Pancreas (tissue), 10 donors: ENCODE data around the gene FIBCD1. TPM values are rescaled to one million over a fixed set of nuclear protein-coding genes. Genes with fewer than 3 reads are reported as not detected.
A peak's percentile ranks its signal among the peaks of the same experiment; 100 is the strongest.

Experiments
- ATAC-seq, 4 donors: fragments of 200-7000 bp; cut with Tn5 transposase; one replicate each; pipeline versions ENCODE4 v1.8.0 to v1.9.1; 2020; ENCODE audit warnings: mild to moderate bottlenecking in 4 of 4, moderate library complexity in 4 of 4
- DNase-seq, 6 donors: peaks; one replicate each; pipeline ENCODE4 v3.0.0-alpha.2; 2020
- FAIRE-seq: peaks from 2 replicates; lab custom pipeline; 2012; peaks lifted over from hg19 to GRCh38; lab: Jason Lieb, UNC
- H3K27ac ChIP-seq, 4 donors: fragments of 200-600 bp; sonication (generic); 1 replicate in 3 of 4; 2 replicates in 1 of 4; pipeline versions ENCODE4 v1.5.0 to v1.8.0; 2020
- H3K27me3 ChIP-seq, 4 donors: fragments of 200-600 bp; one replicate each; pipeline ENCODE4 v1.8.0; 2021
- H3K36me3 ChIP-seq, 3 donors: fragments of 200-600 bp; sonication (generic) in 1 of 3; one replicate each; pipeline versions ENCODE4 v1.5.0 to v1.8.0; 2020 to 2021
- H3K4me1 ChIP-seq, 3 donors: fragments of 200-600 bp; one replicate each; pipeline ENCODE4 v1.8.0; 2021
- H3K4me3 ChIP-seq, 4 donors: fragments of 200-600 bp; sonication (generic) in 2 of 4; one replicate each; pipeline versions ENCODE4 v1.5.0 to v1.8.0; 2020 to 2021
- H3K9me3 ChIP-seq, 4 donors: fragments of 200-600 bp; one replicate each; pipeline ENCODE4 v1.8.0; 2021
- WGBS, 2 donors: extraction: QIAGEN DNeasy Blood & Tissue Kit; methylation state at CpG; one replicate each; pipeline ENCODE4 v1.1.7; 2013; 5-methylcytosine and 5-hydroxymethylcytosine counted together
- intact Hi-C, 3 donors: fragments of 100-400 bp; cut with DNase I; formaldehyde crosslinking; loops; one replicate each; pipeline versions ENCODE4 v1.11.1 to v1.14.2; 2022
- polyA plus RNA-seq, 2 donors: library from polyadenylated mRNA; stranded (reverse); fragments of 200-250 nt; gene quantifications; one replicate each; pipeline ENCODE4 v1.2.3, GENCODE V29; 2013
- total RNA-seq, 6 donors: library from RNA; stranded (reverse); fragmentation: NEBNext Ultra II Directional in 4 of 6; extraction: Animal tissue kit (Norgen Biotek cat#: 25700) in 4 of 6; gene quantifications; one replicate each; pipeline versions ENCODE4 v1.2.1 to v1.2.4, GENCODE V29; 2021 to 2023
- TF ChIP-seq, protein P1 (sequence below), 4 donors: fragments of 200-600 bp; sonication (generic) in 3 of 4; IDR thresholded peaks; one replicate each; pipeline versions ENCODE4 v1.5.0 to v1.8.0; 2021; ENCODE audit warnings: antibody characterized with exemption in 4 of 4
- donor health status: healthy with polysubstance abuse.
- donor health status: DM: no; HTN: no; CAD: no; lungs with moderate emphysema.
- donor health status: DM: no; HTN: no; CAD: no.
- donor health status: control.
- donor health status: control.
- donor health status: Bipolar disorder and iron deficiency.
- donor health status: DM: yes; HTN: yes; CAD: no.
- donor health status: DM: no; HTN: no; CAD: no.
- donor health status: DM: no; HTN: no; CAD: no.
- donor health status: DM: yes; HTN: yes; CAD: no.

FIBCD1 gene
- total and polyA plus RNA-seq, 8 donors: 0.47 TPM; not detected in 7

DNA sequence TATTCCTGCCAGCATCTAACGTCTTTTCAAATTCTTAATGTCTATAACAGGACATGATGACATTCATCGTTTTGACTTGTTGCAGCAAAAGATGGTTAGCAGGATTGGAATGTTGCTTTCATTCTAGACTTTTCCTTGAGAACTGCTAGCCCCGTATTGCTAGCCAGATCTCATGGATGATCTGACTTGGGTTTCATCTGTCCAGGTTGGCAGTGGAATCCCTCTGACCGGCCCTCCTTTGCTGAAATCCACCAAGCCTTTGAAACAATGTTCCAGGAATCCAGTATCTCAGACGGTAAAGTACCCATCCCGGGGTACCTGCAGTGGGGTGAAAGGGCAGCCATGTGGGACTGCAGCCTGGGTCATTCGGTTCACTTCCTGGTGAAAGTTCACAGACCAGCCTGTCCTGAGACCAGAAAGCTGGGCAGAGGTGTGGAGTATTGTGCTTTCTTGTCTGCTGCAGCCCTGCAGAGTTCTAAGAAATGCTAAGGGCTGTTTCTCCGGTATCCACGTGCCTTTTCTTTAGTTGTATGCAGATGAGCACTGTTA lies 59.1 kb downstream of the FIBCD1 start:
- Histone ChIP-seq H3K36me3 (peaks cover 5 to 69% (median 24%) of the 10 kb centered on the region in 3 donors), H3K27me3 (no peaks in the 10 kb centered on the region), H3K4me3 (no peak overlapping the region), H3K9me3 (no peaks in the 10 kb centered on the region), H3K27ac (no peak overlapping the region), H3K4me1 (no peaks in the 10 kb centered on the region)
- FAIRE-seq: no peak
- DNase-seq: peak in 1 of 6 donors; percentile 11
- 93 to 95% methylated on average over 9 of the region's 9 CpGs for whole genome bisulfite sequencing, 2 donors
- intact Hi-C loops: no loop called here
- ATAC-seq: no peak
- TF ChIP-seq, protein P1, sequence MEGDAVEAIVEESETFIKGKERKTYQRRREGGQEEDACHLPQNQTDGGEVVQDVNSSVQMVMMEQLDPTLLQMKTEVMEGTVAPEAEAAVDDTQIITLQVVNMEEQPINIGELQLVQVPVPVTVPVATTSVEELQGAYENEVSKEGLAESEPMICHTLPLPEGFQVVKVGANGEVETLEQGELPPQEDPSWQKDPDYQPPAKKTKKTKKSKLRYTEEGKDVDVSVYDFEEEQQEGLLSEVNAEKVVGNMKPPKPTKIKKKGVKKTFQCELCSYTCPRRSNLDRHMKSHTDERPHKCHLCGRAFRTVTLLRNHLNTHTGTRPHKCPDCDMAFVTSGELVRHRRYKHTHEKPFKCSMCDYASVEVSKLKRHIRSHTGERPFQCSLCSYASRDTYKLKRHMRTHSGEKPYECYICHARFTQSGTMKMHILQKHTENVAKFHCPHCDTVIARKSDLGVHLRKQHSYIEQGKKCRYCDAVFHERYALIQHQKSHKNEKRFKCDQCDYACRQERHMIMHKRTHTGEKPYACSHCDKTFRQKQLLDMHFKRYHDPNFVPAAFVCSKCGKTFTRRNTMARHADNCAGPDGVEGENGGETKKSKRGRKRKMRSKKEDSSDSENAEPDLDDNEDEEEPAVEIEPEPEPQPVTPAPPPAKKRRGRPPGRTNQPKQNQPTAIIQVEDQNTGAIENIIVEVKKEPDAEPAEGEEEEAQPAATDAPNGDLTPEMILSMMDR (IDR thresholded peaks at IDR 0.05): no peak

DNA sequence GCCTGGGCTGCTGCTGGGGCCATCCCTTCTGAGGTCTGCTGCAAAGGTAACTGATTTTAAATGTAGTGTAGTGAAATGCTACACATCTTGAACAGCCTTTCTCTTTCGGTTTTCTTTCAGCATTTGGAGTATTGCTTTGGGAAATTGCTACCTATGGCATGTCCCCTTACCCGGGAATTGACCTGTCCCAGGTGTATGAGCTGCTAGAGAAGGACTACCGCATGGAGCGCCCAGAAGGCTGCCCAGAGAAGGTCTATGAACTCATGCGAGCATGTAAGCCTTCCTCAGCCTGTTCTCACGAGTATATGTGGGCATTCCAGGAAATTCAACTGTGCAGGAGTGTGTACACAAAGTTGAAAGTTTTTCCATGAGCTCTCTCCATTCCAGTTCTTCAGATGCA lies 60.8 kb downstream of the FIBCD1 start:
- FAIRE-seq (no peak), DNase-seq (no peak), ATAC-seq (no peak)
- Histone ChIP-seq H3K36me3 (peaks cover 0 to 59% (median 20%) of the 10 kb centered on the region in 3 donors), H3K4me3 (no peak overlapping the region), H3K27me3 (no peaks in the 10 kb centered on the region), H3K9me3 (no peaks in the 10 kb centered on the region), H3K4me1 (peaks cover 1% of the 10 kb centered on the region in 3 donors), H3K27ac (no peak overlapping the region)
- intact Hi-C loops: no loop called here
- WGBS, 2 donors: 90 to 91% methylated on average over 6 of the region's 6 CpGs
- TF ChIP-seq, protein P1 (IDR thresholded peaks at IDR 0.05): no peak

GRCh38 chr9:130877300-130877699 lies 61.7 kb downstream of the FIBCD1 start:
- DNase-seq (no peak), ATAC-seq (no peak), FAIRE-seq (no peak)
- H3K27ac ChIP-seq: no peak overlapping the region
- WGBS, 2 donors: 94% methylated on average over 6 of the region's 6 CpGs
- H3K27me3 ChIP-seq: no peaks in the 10 kb centered on the region
- TF ChIP-seq, protein P1 (IDR thresholded peaks at IDR 0.05): no peak
- peaks cover 0 to 55% (median 20%) of the 10 kb centered on the region in 3 donors for H3K36me3 ChIP-seq
- H3K4me3 ChIP-seq: no peak overlapping the region
- intact Hi-C loops: no loop called here
- no peaks in the 10 kb centered on the region for H3K9me3 ChIP-seq
- peaks cover 8 to 11% (median 11%) of the 10 kb centered on the region in 3 donors for H3K4me1 ChIP-seq

GRCh38 chr9:130874783-130875182 lies 64.3 kb downstream of the FIBCD1 start:
- peaks cover 0 to 40% (median 11%) of the 10 kb centered on the region in 3 donors for H3K36me3 ChIP-seq
- DNase-seq (no peak), FAIRE-seq (no peak), ATAC-seq (no peak)
- H3K9me3 ChIP-seq: no peaks in the 10 kb centered on the region
- H3K27me3 ChIP-seq: no peaks in the 10 kb centered on the region
- intact Hi-C loops: no loop called here
- H3K4me1 ChIP-seq: peaks cover 8 to 12% (median 11%) of the 10 kb centered on the region in 3 donors
- TF ChIP-seq, protein P1 (IDR thresholded peaks at IDR 0.05): no peak
- WGBS, 2 donors: 92 to 100% methylated on average over 5 of the region's 5 CpGs
- H3K27ac ChIP-seq: no peak overlapping the region
- no peak overlapping the region for H3K4me3 ChIP-seq

DNA sequence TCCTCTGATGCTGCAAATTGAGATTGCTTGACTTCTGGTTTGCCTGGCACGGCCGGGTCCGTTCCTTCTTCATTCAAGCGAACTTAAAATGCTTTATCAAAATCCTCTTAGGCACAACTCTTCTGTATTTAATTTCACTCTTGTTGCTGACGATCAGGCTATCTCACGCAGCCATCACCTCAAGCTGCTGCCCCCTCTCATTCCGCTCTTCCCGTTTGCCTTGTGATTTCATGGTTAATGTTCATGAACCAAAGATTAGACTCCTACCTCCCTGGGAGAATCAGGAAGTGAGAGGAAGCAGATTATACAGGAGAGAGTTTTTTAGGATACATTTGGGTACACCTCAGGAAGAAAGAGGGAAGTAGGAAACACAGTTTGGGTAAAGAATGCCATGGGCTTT lies 65.1 kb downstream of the FIBCD1 start:
- DNase-seq (no peak), ATAC-seq (no peak), FAIRE-seq (no peak)
- peaks cover 0 to 35% (median 11%) of the 10 kb centered on the region in 3 donors for H3K36me3 ChIP-seq
- H3K4me1 ChIP-seq: peaks cover 8 to 16% (median 11%) of the 10 kb centered on the region in 3 donors
- H3K27ac ChIP-seq: no peak overlapping the region
- no peak overlapping the region for H3K4me3 ChIP-seq
- H3K9me3 ChIP-seq: no peaks in the 10 kb centered on the region
- intact Hi-C loops: no loop called here
- no peaks in the 10 kb centered on the region for H3K27me3 ChIP-seq
- WGBS, 2 donors: 84 to 85% methylated on average over 8 of the region's 8 CpGs
- TF ChIP-seq, protein P1 (IDR thresholded peaks at IDR 0.05): no peak
